Central memory CD4-positive, alpha-beta T cell (primary cell): ENCODE measurements around the gene RNF32.
A peak's percentile ranks its signal among the peaks of the same experiment; 100 is the strongest.
"Not testable (repeated sequence)": the region's sequence is repeated elsewhere in the genome, so short reads cannot be mapped to it uniquely, and the experiment has no call there.

Source experiments
- DNase-seq: peaks from one replicate; pipeline ENCODE4 v3.0.0; 2022

Gene RNF32

DNA sequence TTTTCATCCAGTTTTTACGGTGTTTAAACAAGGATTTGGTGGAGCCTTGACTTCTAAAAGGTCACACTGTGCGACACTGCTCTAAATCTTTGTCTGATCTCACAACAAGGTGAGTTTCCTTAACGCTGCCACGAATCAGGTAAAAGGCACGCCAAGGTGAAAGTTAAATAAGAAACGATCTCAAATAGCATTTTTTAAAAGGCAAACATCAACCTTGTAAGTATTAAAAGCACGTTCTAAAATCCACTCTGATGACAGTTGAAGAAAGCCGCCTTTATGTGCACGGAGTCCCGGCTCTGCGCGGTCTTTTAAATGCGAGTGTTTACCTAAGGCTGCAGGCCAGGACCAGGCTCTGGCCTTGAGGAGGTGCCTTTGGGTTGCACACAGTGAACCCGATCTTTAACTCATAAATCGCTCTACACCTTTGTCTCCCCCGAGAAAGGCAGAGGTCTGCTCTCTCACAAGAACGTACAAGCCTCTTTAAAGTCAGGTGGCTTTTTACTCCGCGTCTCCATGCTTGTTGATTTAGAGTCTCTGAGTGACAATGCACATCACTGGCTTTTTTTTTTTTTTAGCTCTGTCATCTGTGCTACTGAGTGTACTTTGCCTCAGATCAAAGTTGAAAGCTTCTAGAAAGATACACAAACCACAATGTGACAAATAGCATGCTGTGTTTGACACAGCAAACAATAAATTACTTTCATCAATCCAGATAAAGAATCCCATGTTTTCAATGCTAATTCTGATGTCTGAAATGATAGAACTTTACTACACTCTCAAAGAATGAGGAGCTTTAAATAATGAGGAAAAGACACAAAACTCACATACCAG is 25.9 kb upstream of the RNF32 start:
- DNase-seq, result no peak

DNA sequence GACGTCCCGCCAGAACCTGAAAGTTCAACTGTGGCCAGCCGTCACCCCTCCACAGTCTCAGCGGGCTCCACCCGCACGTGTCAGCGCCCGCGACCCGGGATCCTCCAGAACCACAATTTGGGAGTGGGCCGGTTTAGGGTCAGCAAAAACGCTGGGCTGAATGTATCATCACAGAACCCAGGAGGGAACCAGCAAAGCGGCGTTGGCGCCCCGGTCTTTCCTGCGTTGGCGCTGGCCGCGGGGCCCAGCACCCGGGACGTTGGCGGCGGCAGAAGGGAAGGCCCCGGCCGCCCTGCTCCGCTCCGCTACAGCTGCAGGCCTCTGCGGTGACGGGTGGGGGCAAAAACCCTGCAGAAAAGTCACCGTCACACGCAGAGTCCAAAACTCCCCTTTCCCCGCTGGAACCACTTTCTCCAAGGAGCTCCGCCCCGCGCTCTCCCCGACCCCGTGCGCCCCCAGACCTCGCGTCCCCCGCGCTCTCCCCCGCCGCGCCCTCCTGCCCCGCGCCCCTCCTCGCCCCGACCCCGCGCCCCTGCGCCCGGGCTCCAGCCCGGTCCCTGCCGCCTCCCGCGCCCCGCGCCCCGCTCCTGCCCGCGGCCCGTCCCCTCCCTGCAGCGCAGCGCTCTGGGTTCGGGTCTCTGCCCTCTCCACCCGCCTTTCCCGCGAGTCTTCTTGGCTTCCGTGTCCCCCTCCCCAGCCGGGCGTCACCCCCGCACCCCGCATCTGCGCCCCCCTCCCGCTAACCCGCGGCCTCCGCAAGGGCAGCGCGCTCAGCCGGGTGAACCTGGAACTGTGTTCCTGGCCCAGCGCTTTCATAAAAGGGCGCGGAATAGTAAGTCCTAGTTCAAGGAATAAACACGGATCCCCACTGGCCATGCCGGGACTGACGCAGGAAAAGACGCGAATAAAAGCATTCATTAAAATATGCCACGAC is 24.0 kb upstream of the RNF32 start:
- peak; percentile 20 for DNase-seq

DNA sequence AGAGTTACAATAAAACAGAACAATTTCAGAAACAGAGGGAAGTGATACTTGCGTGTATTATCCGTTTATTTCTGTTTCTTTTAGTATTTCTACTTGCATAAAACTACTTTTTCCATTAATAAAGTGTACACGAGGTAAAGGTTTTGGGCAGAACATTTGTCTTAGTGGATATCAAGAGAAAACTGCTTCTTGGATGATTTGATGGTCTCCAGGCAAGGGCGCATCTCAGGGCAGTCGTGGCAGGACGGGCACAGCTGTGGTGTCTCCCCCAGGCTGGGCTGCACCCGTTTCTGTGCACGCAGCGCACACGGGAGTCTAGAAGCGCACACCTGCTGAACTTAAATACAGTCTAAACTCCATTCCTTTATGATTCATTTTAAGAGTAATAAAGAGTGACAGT is 23.4 kb upstream of the RNF32 start:
- no peak for DNase-seq

DNA sequence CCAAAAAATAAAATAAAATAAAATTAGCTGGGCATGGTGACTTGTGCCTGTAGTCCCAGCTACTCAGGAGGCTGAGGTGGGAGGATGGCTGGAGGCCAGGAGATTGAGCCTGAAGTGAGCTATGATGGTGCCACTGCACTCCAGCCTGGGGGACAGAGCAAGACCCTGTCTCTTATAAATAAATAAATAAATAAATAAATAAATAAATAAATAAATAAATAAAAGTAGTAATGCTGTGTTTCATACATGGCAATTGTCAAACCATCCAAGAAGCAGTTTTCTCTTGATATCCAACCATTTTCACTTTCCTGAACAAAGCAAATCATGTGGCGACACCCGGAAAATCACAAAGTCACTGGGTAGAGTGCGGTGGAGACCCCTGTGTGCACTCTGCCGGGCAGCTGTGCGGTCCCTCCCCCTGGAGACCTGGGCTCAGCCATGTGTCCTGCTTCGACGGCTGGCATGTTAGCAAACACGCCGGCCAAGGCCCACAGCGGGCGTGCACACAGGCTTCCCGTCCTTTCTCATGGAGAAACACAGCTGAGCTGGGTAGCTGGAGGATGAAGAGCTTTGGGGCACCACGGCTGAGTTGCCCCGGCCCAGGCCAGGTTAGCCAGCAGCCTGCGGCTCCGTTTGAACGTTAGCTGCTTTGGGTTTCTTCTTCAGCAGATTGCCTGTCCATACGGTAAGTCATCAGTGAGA is 22.3 kb upstream of the RNF32 start:
- no peak for DNase-seq

DNA sequence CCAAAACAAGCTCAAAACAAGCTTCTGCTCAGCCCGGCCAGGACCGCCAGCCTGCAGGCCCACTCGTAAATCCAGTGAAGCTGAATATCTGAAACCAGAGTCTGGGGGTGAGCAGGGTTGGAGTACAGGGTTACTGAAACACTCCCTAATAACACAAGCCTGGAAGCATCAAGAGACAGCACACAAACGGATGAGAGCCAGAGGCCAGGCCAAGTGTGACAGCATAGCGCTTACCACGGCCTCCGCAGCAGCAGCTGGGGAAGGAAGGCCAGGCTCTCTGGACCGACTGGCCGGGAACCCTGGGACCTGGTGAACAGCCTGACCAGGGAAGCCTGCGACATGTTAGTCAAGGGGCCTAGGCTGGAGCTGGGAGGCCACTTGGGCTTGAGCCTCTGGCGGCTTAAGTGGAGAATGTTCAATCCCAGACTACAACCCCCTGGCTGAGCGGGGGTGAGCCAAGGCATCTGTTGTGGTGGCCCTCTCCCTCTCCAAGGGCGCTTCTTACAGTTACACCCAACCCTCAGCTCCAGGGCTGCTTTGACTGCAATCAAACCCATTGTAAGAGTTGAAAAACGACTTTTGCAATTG is 21.7 kb upstream of the RNF32 start:
- DNase-seq, result no peak

DNA sequence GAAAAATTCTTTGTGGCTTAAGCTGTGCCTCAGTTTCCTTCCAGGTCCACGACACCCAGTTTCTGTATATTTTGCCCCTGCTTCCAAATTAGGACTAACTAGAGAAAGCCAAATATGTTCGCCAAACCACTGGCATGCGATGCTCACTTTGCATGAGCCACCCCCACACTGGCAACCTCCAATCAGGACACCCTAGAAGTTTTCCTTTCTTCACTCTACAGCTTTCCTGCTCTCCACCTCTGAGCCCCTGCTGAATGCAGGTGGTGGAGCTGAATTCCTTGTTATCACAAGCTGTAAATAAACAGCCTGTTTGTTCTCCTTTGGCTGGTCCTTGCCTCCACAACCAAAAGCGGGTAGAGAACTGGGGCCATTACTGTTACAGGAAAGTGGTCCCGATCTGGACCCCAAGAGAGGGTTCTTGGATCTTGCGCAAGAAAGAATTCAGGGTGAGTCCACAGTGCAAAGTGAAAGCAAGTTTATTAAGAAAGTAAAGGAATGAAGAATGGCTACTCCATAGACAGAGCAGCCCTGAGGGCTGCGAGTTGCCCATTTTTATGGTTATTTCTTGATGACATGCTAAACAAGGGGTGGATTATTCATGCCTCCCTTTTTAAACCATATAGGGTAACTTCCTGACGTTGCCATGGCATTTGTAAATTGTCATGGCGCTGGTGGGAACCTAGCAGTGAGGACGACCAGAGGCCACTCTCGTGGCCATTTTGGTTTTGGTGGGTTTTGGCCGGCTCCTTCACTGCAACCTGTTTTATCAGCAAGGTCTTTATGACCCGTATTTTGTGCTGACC is 20.9 kb upstream of the RNF32 start:
- DNase-seq, result not testable (repeated sequence)

DNA sequence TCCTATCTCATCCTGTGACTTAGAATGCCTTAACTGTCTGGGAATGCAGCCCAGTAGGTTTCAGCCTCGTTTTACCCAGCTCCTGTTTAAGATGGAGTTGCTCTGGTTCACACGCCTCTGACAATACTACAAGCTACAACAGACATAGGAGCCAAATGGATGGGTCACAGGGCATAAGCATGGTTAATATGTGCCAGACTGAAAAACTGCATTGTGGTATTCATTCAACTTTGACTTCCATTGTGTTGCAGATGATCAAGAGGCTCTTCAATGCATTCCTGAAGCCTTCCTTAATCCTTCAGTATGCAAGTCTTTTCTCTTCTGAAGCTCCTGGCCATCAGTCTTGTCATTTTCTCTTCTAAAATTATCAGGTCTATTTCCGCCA is 20.3 kb upstream of the RNF32 start:
- no peak for DNase-seq

DNA sequence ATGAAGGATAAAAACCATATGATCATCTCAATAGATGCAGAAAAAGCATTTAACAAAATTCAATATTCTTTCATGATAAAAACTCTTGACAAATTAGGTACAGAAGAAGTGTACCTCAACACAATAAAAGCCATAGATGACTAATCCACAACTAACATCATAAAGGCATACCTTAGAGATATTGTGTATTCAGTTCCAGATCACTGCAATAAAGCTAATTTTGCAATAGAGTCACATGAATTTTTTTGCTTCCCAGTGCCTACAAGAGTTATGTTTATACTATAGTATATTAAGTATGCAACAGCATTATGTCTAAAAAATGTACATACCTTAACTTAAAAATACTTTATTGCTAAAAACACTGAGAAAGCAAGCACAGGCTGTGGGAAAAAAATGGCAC is 18.9 kb upstream of the RNF32 start:
- no peak for DNase-seq

DNA sequence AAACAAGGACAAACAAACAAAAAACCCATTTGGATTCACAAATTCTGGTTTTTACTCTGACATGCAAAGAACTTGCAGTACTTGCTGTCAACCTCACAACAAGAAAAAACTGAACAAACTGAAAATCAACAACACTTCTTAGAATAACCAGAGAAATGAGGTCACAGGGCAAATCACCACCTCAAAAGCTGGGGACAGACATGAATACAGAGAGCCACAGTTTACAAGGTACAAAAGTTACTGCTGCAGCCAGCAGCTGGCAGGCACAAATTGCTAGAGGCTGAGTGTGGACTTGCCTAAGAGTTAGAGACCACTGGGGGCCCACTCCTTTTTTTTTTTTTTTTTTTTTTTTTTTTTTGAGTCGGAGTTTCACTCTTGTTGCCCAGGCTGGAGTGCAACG is 15.0 kb upstream of the RNF32 start:
- peak; percentile 29 for DNase-seq

DNA sequence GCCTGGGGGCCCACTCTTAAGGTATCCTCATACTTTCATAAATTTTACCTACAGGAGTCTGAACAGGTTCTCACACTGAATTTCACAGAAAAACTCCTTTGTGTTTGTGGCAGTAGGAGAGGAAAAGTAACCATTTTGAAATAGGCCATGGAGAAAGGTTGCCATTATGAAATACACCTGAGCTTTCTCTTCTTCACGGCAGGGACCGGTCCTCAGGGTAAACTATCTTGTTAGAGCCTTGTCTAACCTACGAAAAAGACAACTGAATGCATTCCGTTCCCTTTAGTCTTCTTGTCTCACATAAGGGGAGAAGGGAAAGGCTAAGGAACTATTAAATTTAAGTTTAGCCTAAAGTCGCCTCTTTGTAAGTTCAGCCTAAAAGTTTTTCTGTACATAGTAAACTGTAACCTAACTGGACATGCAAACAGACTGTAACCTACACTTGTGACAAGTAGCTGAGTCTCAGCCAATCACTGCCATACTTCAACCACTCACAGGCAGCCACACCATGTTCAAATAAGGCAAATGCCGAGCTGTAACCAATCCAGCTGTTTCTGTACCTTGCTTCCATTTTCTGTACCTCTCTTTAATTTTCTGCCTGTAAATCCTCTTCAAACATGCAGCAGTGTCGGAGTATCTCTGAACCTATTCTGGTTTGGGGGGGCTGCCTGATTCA is 14.2 kb upstream of the RNF32 start:
- no peak for DNase-seq

DNA sequence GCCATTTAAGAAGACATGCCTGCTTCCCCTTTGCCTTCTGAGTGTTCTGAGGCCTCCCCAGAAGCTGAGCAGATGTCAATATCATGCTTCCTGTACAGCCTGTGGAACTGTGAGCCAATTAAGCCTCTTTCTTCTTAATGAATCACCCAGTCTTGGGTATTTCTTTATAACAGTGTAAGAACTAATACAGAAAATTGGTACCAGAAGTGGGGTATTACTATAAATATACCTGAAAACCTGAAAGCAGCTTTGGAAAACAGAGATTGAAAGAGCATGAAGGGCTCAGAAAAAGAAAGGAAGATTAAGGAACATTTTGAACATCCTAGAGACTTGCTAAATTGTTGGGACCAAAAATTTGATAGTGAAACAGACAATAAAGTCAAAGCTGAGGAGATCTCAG is 12.0 kb upstream of the RNF32 start:
- DNase-seq, result no peak

DNA sequence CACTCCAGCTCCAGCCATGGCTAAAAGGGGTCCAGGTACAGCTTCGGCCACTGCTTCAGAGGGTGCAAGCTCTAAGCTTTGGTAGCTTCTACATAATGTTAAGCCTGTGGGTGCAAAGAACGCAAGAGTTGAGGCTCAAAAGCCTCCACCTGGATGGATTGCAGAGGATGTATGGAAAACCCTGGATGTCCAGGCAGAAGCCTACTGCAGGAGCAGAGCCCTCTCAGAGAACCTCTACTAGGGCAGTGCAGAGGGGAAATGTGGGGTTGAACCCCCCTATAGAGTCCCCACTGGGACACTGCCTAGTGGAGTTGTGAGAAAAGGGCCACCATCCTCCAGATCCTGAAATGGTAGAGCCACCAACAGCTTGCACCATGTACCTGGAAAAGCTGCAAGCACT is 10.7 kb upstream of the RNF32 start:
- DNase-seq, result no peak

DNA sequence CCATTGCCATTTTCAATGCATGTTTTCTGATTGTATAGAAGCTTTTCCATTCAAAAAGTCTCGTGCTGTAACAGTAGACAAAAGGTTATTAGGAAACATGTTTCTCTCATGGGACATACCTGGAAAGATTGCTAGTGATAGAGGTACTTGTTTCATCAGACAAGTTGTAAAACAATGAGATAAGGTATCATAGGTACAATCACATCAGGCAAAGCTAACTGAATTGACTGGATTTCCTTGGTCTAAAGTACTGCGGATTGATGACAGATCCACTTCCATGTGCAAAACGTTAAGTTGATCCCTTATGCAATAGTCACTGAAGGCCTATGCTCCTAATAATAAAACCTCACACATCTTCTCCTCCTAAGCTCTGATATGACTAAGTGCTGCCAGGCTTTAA is 6.5 kb upstream of the RNF32 start:
- no peak for DNase-seq

DNA sequence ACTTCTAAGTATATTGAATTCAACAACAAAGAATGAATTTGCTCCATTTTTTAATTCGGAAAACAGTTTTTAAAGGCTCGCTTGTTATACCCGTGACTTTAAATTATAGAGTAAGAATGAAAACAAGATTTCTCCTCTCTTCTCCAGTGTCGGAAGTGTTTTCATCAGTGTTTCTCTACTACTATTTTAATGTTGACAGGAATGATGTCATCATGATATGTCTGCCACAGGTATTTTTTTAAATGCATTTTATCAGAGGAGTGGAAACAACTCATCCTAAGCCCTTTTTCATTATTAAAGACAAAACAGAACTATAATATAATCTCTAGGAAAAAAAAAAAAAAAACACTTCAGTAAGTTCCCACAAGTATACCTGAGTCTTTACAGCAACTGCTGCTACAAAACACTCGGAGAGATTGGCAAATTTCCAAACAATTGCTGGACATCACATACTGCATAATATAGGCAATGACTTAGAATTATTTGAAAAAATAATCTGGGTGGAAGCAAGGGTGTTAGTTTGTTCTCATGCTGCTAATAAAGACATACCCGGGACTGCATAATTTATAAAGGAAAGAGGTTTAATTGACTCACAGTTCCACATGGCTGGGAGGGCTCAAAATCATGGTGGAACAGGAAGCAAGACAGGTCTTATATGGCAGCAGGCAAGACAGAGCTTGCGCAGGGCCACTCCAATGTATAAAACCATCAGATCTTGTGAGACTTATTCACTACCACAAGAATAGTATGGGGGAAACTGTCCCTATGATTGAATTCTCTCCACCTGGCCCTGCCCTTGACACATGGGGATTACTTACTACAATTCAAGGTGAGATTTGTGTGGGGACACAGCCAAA is 4.8 kb upstream of the RNF32 start:
- DNase-seq, result no peak

DNA sequence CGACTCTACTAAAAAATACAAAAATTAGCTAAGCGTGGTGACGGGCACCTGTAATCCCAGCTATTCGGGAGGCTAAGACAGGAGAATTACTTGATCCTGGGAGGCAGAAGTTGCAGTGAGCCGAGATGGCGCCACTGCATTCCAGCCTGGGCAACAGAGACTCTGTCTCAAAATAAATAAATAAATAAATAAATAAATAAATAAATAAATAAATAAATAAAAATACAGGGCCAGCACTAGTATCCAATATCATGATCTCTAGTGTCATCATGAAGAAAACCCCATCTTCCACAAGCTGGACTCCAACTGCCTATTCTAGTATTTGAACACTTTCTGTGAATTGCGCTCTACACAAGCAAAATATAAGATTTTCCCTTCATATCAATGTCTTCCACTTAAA is 3.5 kb upstream of the RNF32 start:
- not testable (repeated sequence) for DNase-seq

DNA sequence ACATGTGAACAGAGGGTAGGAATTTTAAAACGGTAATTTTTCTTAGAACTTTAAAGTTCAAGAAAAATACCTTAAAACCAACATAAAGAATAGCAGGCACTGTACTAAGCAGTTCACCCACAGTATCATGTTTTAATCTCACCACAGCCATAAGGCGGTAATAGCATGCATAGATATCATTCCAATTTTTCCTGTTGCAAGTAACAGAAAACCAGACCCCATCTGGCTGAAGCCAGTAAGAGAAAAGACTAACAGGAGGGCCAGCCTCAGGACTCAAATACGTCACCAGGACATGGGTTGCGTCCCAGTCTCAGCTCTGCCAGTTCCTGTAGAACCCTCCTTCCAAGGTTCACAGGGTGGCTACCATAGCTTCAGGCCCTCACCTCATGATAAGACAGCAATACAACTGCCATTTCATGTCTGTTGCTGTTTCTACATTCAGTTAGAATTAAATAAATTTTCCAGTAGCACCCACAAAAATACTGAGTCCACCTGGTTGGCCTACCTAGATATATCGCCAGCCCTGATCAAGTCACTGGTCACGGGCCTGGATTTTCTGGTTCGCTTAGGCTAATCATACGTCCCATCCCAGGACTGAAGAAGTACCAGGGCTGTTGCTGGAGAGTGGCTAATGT is 2.0 kb upstream of the RNF32 start:
- DNase-seq, result no peak

DNA sequence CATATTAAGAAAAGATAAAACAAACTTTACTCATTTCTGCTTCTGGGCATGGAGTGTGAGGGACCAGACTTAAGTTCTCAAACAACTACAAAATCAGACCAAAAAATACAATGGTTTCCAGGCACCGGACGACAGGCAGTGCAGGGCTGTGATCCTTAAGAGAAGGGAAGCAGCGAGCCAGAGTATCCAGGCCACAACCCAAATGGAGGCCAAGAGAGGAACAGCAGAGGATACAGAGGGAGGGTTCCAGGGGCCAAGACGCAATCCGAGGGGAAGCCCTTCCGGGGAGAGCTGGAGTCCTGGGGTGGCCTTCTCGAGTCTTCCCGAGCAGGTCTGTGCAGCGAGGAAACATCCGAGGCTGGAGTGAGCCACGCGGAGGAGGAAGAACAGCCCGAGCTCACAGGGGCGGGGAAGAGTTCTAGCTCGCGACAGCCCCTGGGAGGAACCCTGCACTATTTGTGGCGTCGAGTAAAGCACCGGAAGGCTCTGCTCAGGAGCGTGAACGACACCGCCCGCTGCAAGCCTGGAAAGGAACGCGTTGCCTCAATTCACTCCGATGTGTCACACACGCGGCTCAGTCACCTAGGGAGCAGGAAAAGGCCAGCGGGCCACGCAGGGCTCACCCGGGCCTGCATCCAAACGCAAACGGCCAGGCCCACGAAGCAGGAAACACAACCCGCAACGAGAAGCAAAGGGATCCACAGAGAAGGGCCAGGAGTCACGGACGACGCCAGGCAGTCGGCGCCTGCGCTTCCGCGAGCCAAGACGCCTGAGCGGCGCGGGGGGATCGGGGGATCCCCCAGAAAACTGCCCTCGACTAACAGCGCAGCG is 933 bp upstream of the RNF32 start:
- DNase-seq, result no peak

DNA sequence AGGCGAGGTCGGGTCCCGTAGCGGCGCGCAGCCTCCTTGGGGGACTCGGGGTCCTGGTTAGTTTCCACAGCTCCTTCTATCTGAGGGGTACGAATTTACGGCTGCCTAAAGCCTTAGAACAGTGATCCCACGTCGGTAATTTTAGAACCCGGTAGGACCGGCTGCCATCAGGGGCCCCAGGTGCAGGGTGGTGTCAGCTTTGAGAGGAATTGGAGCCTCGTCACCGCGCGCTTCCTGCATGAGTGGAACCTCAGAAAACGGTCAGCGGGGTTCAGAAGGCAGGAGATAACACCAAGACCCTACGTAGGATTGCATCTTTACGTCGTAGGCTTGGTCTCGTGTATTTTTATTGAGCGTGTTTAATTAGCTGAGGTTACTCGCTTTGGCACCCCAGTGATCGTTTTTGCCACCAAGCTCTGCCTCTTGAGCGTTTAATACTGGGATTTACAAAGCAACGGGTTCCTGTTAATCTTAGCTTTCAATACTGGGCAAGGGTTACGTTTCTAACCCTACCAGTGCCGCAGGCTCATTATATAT is 443 bp downstream of the RNF32 start:
- peak; percentile 69 for DNase-seq
